BLaER1 treated with 17β-estradiol and CSF1 and Interleukin-3, amounts not matched to agents 10 nM and 100 nM (cell line): Measurements from ENCODE around the gene WDR4.
"Not testable (repeated sequence)": the region's sequence is repeated elsewhere in the genome, so short reads cannot be mapped to it uniquely, and the experiment has no call there.

ENCODE experiments used
- H3K27ac ChIP-seq, 11 experiments: shearing (Covaris generic); formaldehyde crosslinking; 2 replicates each; pipeline ENCODE4 v1.8.1; 2022
- H3K27me3 ChIP-seq, 11 experiments: shearing (Covaris generic); formaldehyde crosslinking; 2 replicates each; pipeline ENCODE4 v1.8.1; 2022
- H3K36me3 ChIP-seq, 11 experiments: shearing (Covaris generic); formaldehyde crosslinking; 2 replicates each; pipeline ENCODE4 v1.8.1; 2022
- H3K4me1 ChIP-seq, 10 experiments: shearing (Covaris generic); formaldehyde crosslinking; 2 replicates each; pipeline ENCODE4 v1.8.1; 2022
- H3K4me2 ChIP-seq, 11 experiments: shearing (Covaris generic); formaldehyde crosslinking; 2 replicates each; pipeline ENCODE4 v1.8.1; 2022
- H3K4me3 ChIP-seq, 10 experiments: shearing (Covaris generic); formaldehyde crosslinking; 2 replicates each; pipeline ENCODE4 v1.8.1; 2022
- H3K9ac ChIP-seq, 11 experiments: shearing (Covaris generic); formaldehyde crosslinking; 2 replicates each; pipeline ENCODE4 v1.8.1; 2022
- H3K9me3 ChIP-seq, 11 experiments: shearing (Covaris generic); formaldehyde crosslinking; replicated peaks in 1 of 11; 2 replicates each; pipeline ENCODE4 v1.8.1; 2022
- H4K20me1 ChIP-seq, 11 experiments: shearing (Covaris generic); formaldehyde crosslinking; 2 replicates each; pipeline ENCODE4 v1.8.1; 2022
- Cebpa-rat ChIP-seq, 11 experiments: shearing (Covaris generic); IDR thresholded peaks; 2 replicates each; pipeline ENCODE4 v1.8.1; 2022

The WDR4 gene

GRCh38 chr21:42841156-42841915 lies 38.0 kb downstream of the WDR4 start:
- Histone ChIP-seq H3K27ac (no peak overlapping the region), H3K36me3 (peaks cover 41 to 83% (median 65%) of the 10 kb centered on the region in 11 experiments), H3K4me3 (no peak overlapping the region), H3K9ac (peak overlapping the region in 1 of 11 experiments; percentile 14; a peak in 1 of 22 replicates), H3K4me2 (peak overlapping the region in 10 of 11 experiments; percentile 69 to 85 (median 77); a peak in 17 of 22 replicates), H4K20me1 (peaks cover 4 to 100% (median 99%) of the 10 kb centered on the region in 11 experiments; a peak in 21 of 22 replicates), H3K9me3 (no peaks in the 10 kb centered on the region), H3K4me1 (peaks cover 27 to 73% (median 65%) of the 10 kb centered on the region in 10 experiments), H3K27me3 (no peaks in the 10 kb centered on the region)
- TF ChIP-seq Cebpa-rat (IDR thresholded peaks at IDR 0.05): no peak

GRCh38 chr21:42840411-42841155 lies 38.8 kb downstream of the WDR4 start:
- Histone ChIP-seq H3K9ac (0 out of 22 replicates have a peak overlapping the region, but pooled peaks of 1 of the 11 experiments have one; percentile 11), H3K36me3 (peaks cover 40 to 78% (median 57%) of the 10 kb centered on the region in 11 experiments), H4K20me1 (peaks cover 4 to 100% (median 99%) of the 10 kb centered on the region in 11 experiments; a peak in 21 of 22 replicates), H3K27me3 (no peaks in the 10 kb centered on the region), H3K4me1 (peaks cover 26 to 66% (median 57%) of the 10 kb centered on the region in 10 experiments), H3K4me3 (no peak overlapping the region), H3K27ac (no peak overlapping the region), H3K9me3 (no peaks in the 10 kb centered on the region), H3K4me2 (peak overlapping the region; percentile 69 to 85 (median 76))
- TF ChIP-seq Cebpa-rat (IDR thresholded peaks at IDR 0.05): no peak

GRCh38 chr21:42839271-42840231 lies 39.8 kb downstream of the WDR4 start:
- Histone ChIP-seq H3K27me3 (no peaks in the 10 kb centered on the region), H3K4me1 (peaks cover 19 to 55% (median 47%) of the 10 kb centered on the region in 10 experiments), H3K4me2 (peak overlapping the region; percentile 69 to 85 (median 76)), H3K4me3 (no peak overlapping the region; a peak in 1 of 20 replicates), H3K36me3 (peaks cover 30 to 68% (median 48%) of the 10 kb centered on the region in 11 experiments), H4K20me1 (peaks cover 3 to 100% (median 98%) of the 10 kb centered on the region in 11 experiments; a peak in 21 of 22 replicates), H3K9ac (peak overlapping the region in 3 of 11 experiments; percentile 1 to 52 (median 11); a peak in 2 of 22 replicates), H3K27ac (peak overlapping the region in 1 of 11 experiments; percentile 32; a peak in 1 of 22 replicates), H3K9me3 (no peaks in the 10 kb centered on the region)
- no peak for TF ChIP-seq Cebpa-rat (IDR thresholded peaks at IDR 0.05)

- H3K36me3 ChIP-seq: peaks cover 25 to 55% (median 35%) of the 10 kb centered on the region in 11 experiments
- not testable (repeated sequence) for H3K27ac ChIP-seq, H3K4me3 ChIP-seq, H3K9me3 ChIP-seq, H3K4me2 ChIP-seq, H3K9ac ChIP-seq
- peaks cover 24 to 56% (median 52%) of the 10 kb centered on the region in 10 experiments for H3K4me1 ChIP-seq
- H3K27me3 ChIP-seq: peaks cover 0 to 12% (median 0%) of the 10 kb centered on the region in 11 experiments; a peak in 4 of 22 replicates
- peaks cover 0 to 100% (median 98%) of the 10 kb centered on the region in 11 experiments; a peak in 20 of 22 replicates for H4K20me1 ChIP-seq
Observed at GRCh38 chr21:42838212-42838690, 41.1 kb downstream of the WDR4 start.

- peaks cover 30 to 60% (median 53%) of the 10 kb centered on the region in 10 experiments for H3K4me1 ChIP-seq
- peaks cover 0 to 100% (median 97%) of the 10 kb centered on the region in 11 experiments; a peak in 19 of 22 replicates for H4K20me1 ChIP-seq
- TF ChIP-seq Cebpa-rat (IDR thresholded peaks at IDR 0.05): no peak
- H3K27me3 ChIP-seq: peaks cover 0 to 18% (median 0%) of the 10 kb centered on the region in 11 experiments; a peak in 4 of 22 replicates
- peaks cover 18 to 48% (median 29%) of the 10 kb centered on the region in 11 experiments for H3K36me3 ChIP-seq
- H3K4me3 ChIP-seq: no peak overlapping the region
- H3K9ac ChIP-seq: no peak overlapping the region
- H3K4me2 ChIP-seq: no peak overlapping the region
- no peaks in the 10 kb centered on the region for H3K9me3 ChIP-seq
- no peak overlapping the region for H3K27ac ChIP-seq
Observed at GRCh38 chr21:42837421-42838211, 41.7 kb downstream of the WDR4 start.

- no peak overlapping the region for H3K4me2 ChIP-seq
- peaks cover 31 to 60% (median 53%) of the 10 kb centered on the region in 10 experiments for H3K4me1 ChIP-seq
Observed at GRCh38 chr21:42836767-42837301, 42.5 kb downstream of the WDR4 start.

GRCh38 chr21:42836402-42836666 lies 43.0 kb downstream of the WDR4 start:
- peaks cover 31 to 58% (median 49%) of the 10 kb centered on the region in 10 experiments for H3K4me1 ChIP-seq
- no peaks in the 10 kb centered on the region for H3K9me3 ChIP-seq
- H3K9ac ChIP-seq: no peak overlapping the region
- H3K4me2 ChIP-seq: no peak overlapping the region
- no peak for TF ChIP-seq Cebpa-rat (IDR thresholded peaks at IDR 0.05)
- peaks cover 0 to 96% (median 84%) of the 10 kb centered on the region in 11 experiments; a peak in 18 of 22 replicates for H4K20me1 ChIP-seq
- H3K36me3 ChIP-seq: peaks cover 9 to 36% (median 16%) of the 10 kb centered on the region in 11 experiments
- H3K4me3 ChIP-seq: no peak overlapping the region
- H3K27ac ChIP-seq: no peak overlapping the region
- H3K27me3 ChIP-seq: peaks cover 0 to 21% (median 0%) of the 10 kb centered on the region in 11 experiments; a peak in 4 of 22 replicates

More at GRCh38 chr21:42836767-42837301, 42.5 kb downstream of the WDR4 start:
- Histone ChIP-seq H3K27ac (no peak overlapping the region), H3K4me3 (no peak overlapping the region), H3K27me3 (peaks cover 0 to 21% (median 0%) of the 10 kb centered on the region in 11 experiments; a peak in 4 of 22 replicates), H3K9me3 (no peaks in the 10 kb centered on the region), H3K36me3 (peaks cover 12 to 41% (median 21%) of the 10 kb centered on the region in 11 experiments), H3K9ac (no peak overlapping the region), H4K20me1 (peaks cover 0 to 100% (median 89%) of the 10 kb centered on the region in 11 experiments; a peak in 19 of 22 replicates)
- TF ChIP-seq Cebpa-rat (IDR thresholded peaks at IDR 0.05): no peak
